ENCODE measurements around the gene IFRD2. TPM values are rescaled to one million over a fixed set of nuclear protein-coding genes. Genes with fewer than 3 reads are reported as not detected.

The IFRD2 gene
- polyA plus RNA-seq, 1 of the 3 experiments (the other 2 are of a cell fraction), result 73.2 TPM

GRCh38 chr3:50339485-50340146 is 47.4 kb upstream of the IFRD2 start:
- ChIA-PET CTCF (interaction anchor here (0.9 to 6.8 kb wide), 3 partner anchors 9 to 212 kb away, joined by 3 to 40 read pairs (median 3); partner anchors contain the start of genes CYB561D2 and NPRL2), POLR2A (interaction anchor here (3.6 kb wide), 1 partner anchor 12 kb away, joined by 38 read pairs; the partner anchor contains the start of gene TUSC2)
- H3K9ac ChIP-seq, result no peak overlapping the region
- H3K4me3 ChIP-seq (ENCODE audit: low read depth in 2 of 2, low read length in 1 of 2), result no peak overlapping the region
- WGBS (ENCODE audit: low lambda C conversion rate), result 95% methylated on average over 11 of the region's 14 CpGs
- peaks cover 3% of the 10 kb centered on the region; the same call in 1 of the 2 replicates for H4K20me1 ChIP-seq (ENCODE audit: insufficient read depth)
- DNase-seq, result no peak
- H3K36me3 ChIP-seq (replicated peaks in 1 of 2; ENCODE audit: control insufficient read depth in 1 of 2, insufficient read depth in 2 of 2, low read length in 1 of 2), result no peaks in the 10 kb centered on the region
- no peak overlapping the region for H2AFZ ChIP-seq (ENCODE audit: low read depth)
- H3K79me2 ChIP-seq (ENCODE audit: insufficient read depth), result peaks cover 34% of the 10 kb centered on the region
- no peaks in the 10 kb centered on the region for H3K27me3 ChIP-seq (ENCODE audit: insufficient read depth)
- no peak overlapping the region for H3K27ac ChIP-seq (ENCODE audit: low read depth in 2 of 2, low read length in 1 of 2)
- H3K9me2 ChIP-seq, result no peaks in the 10 kb centered on the region
- peaks cover 10 to 24% of the 10 kb centered on the region in 2 experiments for H3K4me1 ChIP-seq (ENCODE audit: control insufficient read depth in 1 of 2, insufficient read depth in 2 of 2, low read depth in 1 of 2, low read length in 1 of 2)
- TF ChIP-seq RXRA (IDR thresholded peaks at IDR 0.05; ENCODE audit: borderline replicate concordance, low read depth) (no peak), MAX (IDR thresholded peaks at IDR 0.05; ENCODE audit: low read depth) (no peak), JUND (IDR thresholded peaks at IDR 0.05) (no peak), GABPA (IDR thresholded peaks at IDR 0.05; ENCODE audit: low read depth) (no peak), FOXM1 (IDR thresholded peaks at IDR 0.05; ENCODE audit: low read depth) (no peak), ELF1 (IDR thresholded peaks at IDR 0.05) (no peak)
- no peaks in the 10 kb centered on the region for H3K9me3 ChIP-seq
- no peaks in the 10 kb centered on the region for H3F3A ChIP-seq (replicated peaks; ENCODE audit: insufficient read depth)
- H3K4me2 ChIP-seq, result no peak overlapping the region

- no peaks in the 10 kb centered on the region for H3K27me3 ChIP-seq (ENCODE audit: insufficient read depth)
- H3K9me3 ChIP-seq, result no peaks in the 10 kb centered on the region
- H3K4me3 ChIP-seq (ENCODE audit: low read depth in 2 of 2, low read length in 1 of 2), result no peak overlapping the region
- no peak overlapping the region for H2AFZ ChIP-seq (ENCODE audit: low read depth)
- WGBS (ENCODE audit: low lambda C conversion rate), result 94% methylated on average over 5 of the region's 5 CpGs
- POLR2A ChIA-PET, result interaction anchor here (2.2 to 3.6 kb wide), 2 partner anchors 11 to 40 kb away, joined by 6 to 38 read pairs; partner anchors contain the start of genes HYAL3, NAA80 and TUSC2
- H3F3A ChIP-seq (replicated peaks; ENCODE audit: insufficient read depth), result peaks cover 3% of the 10 kb centered on the region
- H3K27ac ChIP-seq (ENCODE audit: low read depth in 2 of 2, low read length in 1 of 2), result peak overlapping the region in 1 of 2 experiments; percentile 98; a peak in 2 of 4 replicates
- no peak overlapping the region for H3K9ac ChIP-seq
- peaks cover 10 to 30% of the 10 kb centered on the region in 2 experiments for H3K4me1 ChIP-seq (ENCODE audit: control insufficient read depth in 1 of 2, insufficient read depth in 2 of 2, low read depth in 1 of 2, low read length in 1 of 2)
- DNase-seq, result no peak
- peaks cover 41% of the 10 kb centered on the region for H3K79me2 ChIP-seq (ENCODE audit: insufficient read depth)
- peaks cover 10% of the 10 kb centered on the region; the same call in 1 of the 2 replicates for H4K20me1 ChIP-seq (ENCODE audit: insufficient read depth)
- no peaks in the 10 kb centered on the region for H3K9me2 ChIP-seq
- no peaks in the 10 kb centered on the region for H3K36me3 ChIP-seq (replicated peaks in 1 of 2; ENCODE audit: control insufficient read depth in 1 of 2, insufficient read depth in 2 of 2, low read length in 1 of 2)
- TF ChIP-seq USF1 (IDR thresholded peaks at IDR 0.05; ENCODE audit: borderline replicate concordance, low read depth) (no peak), CHD2 (IDR thresholded peaks at IDR 0.05; ENCODE audit: low read length, partially characterized antibody) (no peak), ELF1 (IDR thresholded peaks at IDR 0.05) (no peak), POLR2AphosphoS5 (IDR thresholded peaks at IDR 0.05; ENCODE audit: low read depth, low read length) (no peak), GABPA (IDR thresholded peaks at IDR 0.05; ENCODE audit: low read depth) (no peak), MXI1 (IDR thresholded peaks at IDR 0.05; ENCODE audit: low read depth, low read length) (no peak), YY1 (IDR thresholded peaks at IDR 0.05; ENCODE audit: low read depth) (no peak), MAX (IDR thresholded peaks at IDR 0.05; ENCODE audit: low read depth) (no peak), RAD21 (IDR thresholded peaks at IDR 0.05; ENCODE audit: low read length) (no peak), NRF1 (IDR thresholded peaks at IDR 0.05; ENCODE audit: low read depth, low read length) (no peak), RXRA (IDR thresholded peaks at IDR 0.05; ENCODE audit: borderline replicate concordance, low read depth) (no peak), SIN3A (IDR thresholded peaks at IDR 0.05; ENCODE audit: borderline replicate concordance, low read depth, low read length) (no peak), FOSL2 (IDR thresholded peaks at IDR 0.05; ENCODE audit: borderline replicate concordance, low read depth) (no peak), CTCF (IDR thresholded peaks at IDR 0.05) (no peak), RCOR1 (IDR thresholded peaks at IDR 0.05; ENCODE audit: low read length) (no peak), REST (IDR thresholded peaks at IDR 0.05; ENCODE audit: low read depth, low read length) (no peak), TEAD4 (IDR thresholded peaks at IDR 0.05; ENCODE audit: borderline replicate concordance, insufficient read depth) (no peak), JUND (IDR thresholded peaks at IDR 0.05) (no peak)
- CTCF ChIA-PET, result interaction anchor here (1.0 to 6.8 kb wide), 5 partner anchors 10 to 213 kb away, joined by 3 to 40 read pairs (median 4); partner anchors contain the start of genes CYB561D2 and NPRL2
- H3K4me2 ChIP-seq, result no peak overlapping the region
These were observed 46.7 kb upstream of the IFRD2 start for GRCh38 chr3:50338965-50339364.

Measured in SK-N-SH (cell line).